GM12891 (cell line): Measurements from ENCODE around the gene JAK2.

Experiments
- PAX5 ChIP-seq: IDR thresholded peaks from 2 replicates; pipeline ENCODE4 v1.6.1; 2011; ENCODE audit warnings: low read length, moderate library complexity, mild to moderate bottlenecking; ENCODE audit not compliant: insufficient read depth, severe bottlenecking
- POLR2A ChIP-seq: IDR thresholded peaks from 2 replicates; pipeline ENCODE4 v1.6.1; 2011; ENCODE audit warnings: low read depth, low read length, control low read depth
- POLR2AphosphoS5 ChIP-seq: IDR thresholded peaks from 2 replicates; pipeline ENCODE4 v1.6.1; 2011; ENCODE audit warnings: low read depth, low read length, control low read depth
- POU2F2 ChIP-seq: IDR thresholded peaks from 2 replicates; pipeline ENCODE4 v1.6.1; 2011; ENCODE audit warnings: low read depth, mild to moderate bottlenecking, control low read depth, low read length, moderate library complexity
- SPI1 ChIP-seq: IDR thresholded peaks from 2 replicates; pipeline ENCODE4 v1.6.1; 2011; ENCODE audit warnings: low read depth, low read length, control low read depth
- TAF1 ChIP-seq: IDR thresholded peaks from 2 replicates; pipeline ENCODE4 v1.6.1; 2011; ENCODE audit warnings: low read depth, low read length, control low read depth

GRCh38 chr9:4973246-4973645, 11.8 kb upstream of the JAK2 start:
- TF ChIP-seq POLR2AphosphoS5 (no peak), POLR2A (no peak), SPI1 (no peak), TAF1 (no peak), POU2F2 (no peak), PAX5 (no peak)
